SU-DHL-6 (cell line): ENCODE results near the gene SLC7A8.

Source experiments
- CTCF ChIP-seq: fragments of 200-600 bp; sonication (generic); IDR thresholded peaks from one replicate; pipeline ENCODE4 v1.5.1; 2017; ENCODE audit warnings: antibody characterized with exemption, mild to moderate bottlenecking, low read length, moderate library complexity; ENCODE audit not compliant: insufficient read depth, poor library complexity, severe bottlenecking
- EZH2phosphoT487 ChIP-seq: fragments of 200-600 bp; sonication (generic), shearing (Covaris generic); conservative IDR thresholded peaks from 2 replicates; pipeline ENCODE4 v1.6.1; 2018; ENCODE audit warnings: mild to moderate bottlenecking, antibody characterized with exemption, low read length, moderate library complexity, mixed read lengths

- no peak for TF ChIP-seq CTCF
- no peak for TF ChIP-seq EZH2phosphoT487
These were observed 46.8 kb downstream of the SLC7A8 start for GRCh38 chr14:23136566-23137133.
